Suprapubic skin (tissue), 4 donors: ENCODE results near the gene TSPAN14. TPM values are rescaled to one million over a fixed set of nuclear protein-coding genes. Genes with fewer than 3 reads are reported as not detected.

Experiments used
- DNase-seq, 2 donors: peaks; one replicate each; pipeline ENCODE4 v3.0.0-alpha.2; 2019; ENCODE audit warnings: low spot score in 2 of 2
- H3K27ac ChIP-seq: fragments of 200-600 bp; sonication (generic); one replicate; pipeline ENCODE4 v1.5.1; 2019
- H3K27me3 ChIP-seq: fragments of 200-600 bp; sonication (generic); one replicate; pipeline ENCODE4 v1.5.1; 2019
- H3K36me3 ChIP-seq: fragments of 200-600 bp; sonication (generic); one replicate; pipeline ENCODE4 v1.5.1; 2019
- H3K4me1 ChIP-seq: fragments of 200-600 bp; sonication (generic); one replicate; pipeline ENCODE4 v1.5.1; 2019
- H3K4me3 ChIP-seq: fragments of 200-600 bp; sonication (generic); one replicate; pipeline ENCODE4 v1.5.1; 2019; ENCODE audit warnings: mild to moderate bottlenecking
- H3K9me3 ChIP-seq: fragments of 200-600 bp; sonication (generic); one replicate; pipeline ENCODE4 v1.5.1; 2019
- EP300 ChIP-seq: sonication (generic); formaldehyde crosslinking; IDR thresholded peaks from one replicate; pipeline ENCODE4 v1.6.1; 2017; ENCODE audit warnings: antibody characterized with exemption
- POLR2A ChIP-seq, 2 donors: fragments of 450-650 bp; IDR thresholded peaks; one replicate each; pipeline ENCODE4 v1.6.1; 2017; ENCODE audit warnings: antibody characterized with exemption in 2 of 2, mild to moderate bottlenecking in 2 of 2, moderate library complexity in 2 of 2
- POLR2AphosphoS5 ChIP-seq, 3 donors: sonication (generic); formaldehyde crosslinking; IDR thresholded peaks; one replicate each; pipeline ENCODE4 v1.6.1; 2017; ENCODE audit warnings: antibody characterized with exemption in 3 of 3
- WGBS: methylation state at CpG from one replicate; pipeline ENCODE4 v1.1.5; 2018; 5-methylcytosine and 5-hydroxymethylcytosine counted together
- total RNA-seq, 4 donors: library from RNA; depleted of rRNA; stranded (reverse); fragments of >200 nt; gene quantifications; one replicate each; pipeline ENCODE4 v1.1.0, GENCODE V29; 2016
- TF ChIP-seq, protein P1 (sequence below), 2 donors: fragments of 200-600 bp in 1 of 2; fragments of 450-650 bp in 1 of 2; sonication (generic) in 1 of 2; IDR thresholded peaks; one replicate each; pipeline ENCODE4 v1.5.1; 2016 to 2019; ENCODE audit warnings: antibody characterized with exemption in 2 of 2, mild to moderate bottlenecking in 1 of 2, moderate library complexity in 1 of 2

TSPAN14 gene
- total RNA-seq, 4 donors from 2014 or later, result 99.7 to 145 (median 122) TPM

DNA sequence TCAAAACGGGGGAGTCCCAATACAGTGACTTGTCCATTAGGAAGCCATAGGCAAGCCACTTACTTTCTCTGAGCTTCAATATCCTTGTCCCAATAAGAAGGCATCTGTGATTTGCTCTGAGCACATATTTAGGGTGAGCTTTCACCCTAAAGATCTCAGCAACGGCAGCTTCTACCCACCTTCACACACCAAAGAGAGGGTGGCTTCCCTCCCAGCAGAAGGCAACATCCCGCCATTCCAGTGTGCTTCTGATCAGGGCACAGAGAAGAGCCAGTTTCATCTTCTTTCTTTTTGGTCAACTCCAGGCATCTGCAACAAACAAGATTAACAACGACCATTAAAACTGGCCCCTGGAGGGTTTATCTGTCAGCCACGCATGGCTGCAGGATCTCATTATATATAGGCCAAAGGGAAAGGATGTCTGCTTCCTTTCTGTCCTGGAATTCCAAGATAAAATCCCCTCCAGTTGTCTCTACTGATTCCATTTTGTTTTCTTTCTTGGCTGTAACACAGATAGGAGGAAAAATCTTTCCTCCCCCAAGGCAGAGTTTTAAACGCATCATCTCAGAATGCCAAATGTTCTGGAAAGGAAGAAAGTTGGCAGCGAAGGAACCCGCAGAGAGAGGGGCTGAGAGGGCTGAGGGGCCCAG is 83.1 kb downstream of the TSPAN14 start:
- Histone ChIP-seq H3K4me1 (peaks cover 25% of the 10 kb centered on the region), H3K27ac (no peak overlapping the region), H3K4me3 (no peak overlapping the region), H3K36me3 (no peaks in the 10 kb centered on the region), H3K9me3 (no peaks in the 10 kb centered on the region), H3K27me3 (no peaks in the 10 kb centered on the region)
- peak in 1 of 2 donors; percentile 23 for DNase-seq
- 63% methylated on average over 8 of the region's 8 CpGs for WGBS
- TF ChIP-seq POLR2AphosphoS5 (IDR thresholded peaks at IDR 0.05), result no peak
- no peak for TF ChIP-seq EP300
- TF ChIP-seq, protein P1, sequence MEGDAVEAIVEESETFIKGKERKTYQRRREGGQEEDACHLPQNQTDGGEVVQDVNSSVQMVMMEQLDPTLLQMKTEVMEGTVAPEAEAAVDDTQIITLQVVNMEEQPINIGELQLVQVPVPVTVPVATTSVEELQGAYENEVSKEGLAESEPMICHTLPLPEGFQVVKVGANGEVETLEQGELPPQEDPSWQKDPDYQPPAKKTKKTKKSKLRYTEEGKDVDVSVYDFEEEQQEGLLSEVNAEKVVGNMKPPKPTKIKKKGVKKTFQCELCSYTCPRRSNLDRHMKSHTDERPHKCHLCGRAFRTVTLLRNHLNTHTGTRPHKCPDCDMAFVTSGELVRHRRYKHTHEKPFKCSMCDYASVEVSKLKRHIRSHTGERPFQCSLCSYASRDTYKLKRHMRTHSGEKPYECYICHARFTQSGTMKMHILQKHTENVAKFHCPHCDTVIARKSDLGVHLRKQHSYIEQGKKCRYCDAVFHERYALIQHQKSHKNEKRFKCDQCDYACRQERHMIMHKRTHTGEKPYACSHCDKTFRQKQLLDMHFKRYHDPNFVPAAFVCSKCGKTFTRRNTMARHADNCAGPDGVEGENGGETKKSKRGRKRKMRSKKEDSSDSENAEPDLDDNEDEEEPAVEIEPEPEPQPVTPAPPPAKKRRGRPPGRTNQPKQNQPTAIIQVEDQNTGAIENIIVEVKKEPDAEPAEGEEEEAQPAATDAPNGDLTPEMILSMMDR (IDR thresholded peaks at IDR 0.05), result no peak
- TF ChIP-seq POLR2A (IDR thresholded peaks at IDR 0.05), result no peak

DNA sequence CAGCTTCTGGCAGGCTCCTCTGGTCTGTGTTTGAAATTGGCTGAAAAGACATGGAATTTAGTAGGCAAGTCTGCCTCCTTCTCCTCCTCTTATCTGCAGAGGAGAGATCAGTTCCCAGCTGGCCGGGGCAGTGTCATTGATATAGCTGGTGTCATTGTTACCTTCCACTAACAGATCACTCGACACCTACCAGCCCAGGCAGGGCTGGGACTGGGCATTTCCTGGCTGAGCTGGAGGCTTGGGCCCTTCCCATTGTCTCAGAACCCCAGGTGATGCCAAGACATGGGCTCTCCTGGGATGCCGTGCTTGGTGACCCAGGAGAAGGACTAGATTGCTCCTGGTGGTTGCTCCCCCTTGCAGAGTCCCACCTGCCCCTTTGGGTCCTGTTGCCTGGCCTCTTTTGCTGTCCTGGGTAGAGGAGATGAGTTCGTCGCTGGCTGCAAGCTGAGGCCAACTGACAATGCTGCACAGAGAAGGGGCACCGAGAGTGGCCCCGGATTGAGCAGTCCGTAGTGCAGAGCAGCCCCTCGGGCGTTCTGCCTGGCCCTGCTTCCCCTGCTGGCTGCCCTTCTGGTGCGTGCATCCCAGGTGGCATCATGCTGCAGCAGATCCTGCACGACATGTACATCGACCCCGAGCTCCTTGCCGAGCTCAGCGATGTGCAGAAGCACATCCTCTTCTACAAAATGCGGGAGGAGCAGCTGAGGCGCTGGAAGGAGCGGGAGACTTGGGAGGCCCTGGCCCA is 83.8 kb downstream of the TSPAN14 start, which contains the start of gene SH2D4B:
SH2D4B (plus strand) TSS at position 167 of the 745 bp plus-strand sequence; CDS start at position 597, 430 bp downstream.
- Histone ChIP-seq H3K4me3 (no peak within 1 kb of the TSS), H3K36me3 (no peaks in the 10 kb centered on the region), H3K9me3 (no peaks in the 10 kb centered on the region), H3K4me1 (peaks cover 25% of the 10 kb centered on the region), H3K27ac (no peak within 1 kb of the TSS), H3K27me3 (no peaks in the 10 kb centered on the region)
- peak in 1 of 2 donors; percentile 75 for DNase-seq
- 95% methylated on average over 16 of the region's 19 CpGs for WGBS
- TF ChIP-seq, protein P1 (IDR thresholded peaks at IDR 0.05), result no peak
- TF ChIP-seq EP300, result no peak
- TF ChIP-seq POLR2A (IDR thresholded peaks at IDR 0.05), result no peak
- no peak for TF ChIP-seq POLR2AphosphoS5 (IDR thresholded peaks at IDR 0.05)

DNA sequence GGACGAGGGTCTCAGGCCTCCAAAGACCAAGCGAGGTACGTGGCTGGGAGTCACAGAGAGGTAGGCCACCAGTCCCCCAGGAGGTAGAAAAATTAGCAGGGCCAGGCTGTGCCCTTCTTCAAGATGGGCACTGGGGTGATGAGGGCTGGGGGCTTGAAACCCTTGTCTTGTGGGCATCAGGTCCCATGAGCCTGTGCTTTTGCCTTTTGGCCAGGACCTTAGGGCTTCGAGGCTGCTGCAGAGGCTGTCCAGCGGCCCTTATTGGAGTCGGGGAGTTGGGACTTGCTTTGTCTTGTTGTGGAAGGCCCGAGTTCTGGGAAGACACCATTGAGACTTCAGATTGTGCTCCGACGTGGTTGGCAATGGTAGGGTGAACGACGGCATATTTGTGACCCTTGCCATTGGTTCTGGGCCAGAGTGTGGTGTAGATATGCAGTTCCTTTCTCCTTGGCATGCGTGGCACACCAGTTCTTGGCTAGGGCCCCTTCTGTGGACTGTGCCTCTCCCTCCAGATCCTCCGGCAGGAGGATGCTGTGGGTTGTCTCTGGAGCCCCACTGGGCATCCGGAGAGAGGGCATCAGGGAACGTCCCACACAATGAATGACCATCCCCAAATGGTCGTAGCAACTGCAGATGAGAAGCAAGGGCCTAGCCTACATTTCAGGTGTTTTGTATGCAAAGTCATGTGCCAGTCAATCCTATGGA is 84.5 kb downstream of the TSPAN14 start:
- DNase-seq, result peak in 1 of 2 donors; percentile 67
- H3K36me3 ChIP-seq, result no peaks in the 10 kb centered on the region
- H3K4me1 ChIP-seq, result peaks cover 25% of the 10 kb centered on the region
- no peak overlapping the region for H3K4me3 ChIP-seq
- H3K27me3 ChIP-seq, result no peaks in the 10 kb centered on the region
- TF ChIP-seq POLR2AphosphoS5 (IDR thresholded peaks at IDR 0.05) (no peak), EP300 (no peak), POLR2A (IDR thresholded peaks at IDR 0.05) (no peak)
- TF ChIP-seq, protein P1 (IDR thresholded peaks at IDR 0.05), result no peak
- no peaks in the 10 kb centered on the region for H3K9me3 ChIP-seq
- 89% methylated on average over 15 of the region's 16 CpGs for WGBS
- H3K27ac ChIP-seq, result no peak overlapping the region

DNA sequence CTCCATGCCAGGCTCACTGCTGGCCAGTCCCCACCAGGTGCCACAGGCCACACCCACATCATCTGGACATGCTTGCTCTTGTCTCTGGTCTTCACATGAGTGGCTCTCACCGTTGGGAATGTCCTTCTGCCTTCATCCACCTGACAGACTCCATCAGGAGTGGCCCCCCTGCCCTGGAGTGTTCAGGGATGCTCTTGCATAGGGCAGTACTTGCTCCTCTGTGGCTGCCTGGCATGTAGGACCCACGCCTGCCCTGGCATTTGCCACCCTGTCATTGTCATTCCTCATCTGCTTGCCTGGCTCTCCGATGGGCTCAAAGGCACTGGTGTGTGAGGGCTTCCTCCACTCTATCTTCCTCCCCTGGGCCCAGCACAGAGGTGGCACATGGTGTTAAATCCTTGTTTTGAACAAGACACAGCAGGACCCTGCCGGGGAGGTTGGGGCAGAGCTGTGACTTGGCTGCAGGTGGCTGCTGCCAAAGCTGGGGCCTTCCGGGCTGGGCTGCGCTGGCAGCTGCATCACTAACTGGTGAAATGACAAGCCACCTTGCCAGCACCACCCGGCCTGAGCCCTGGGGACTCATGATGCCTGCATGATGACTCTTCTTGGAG is 85.4 kb downstream of the TSPAN14 start:
- H3K36me3 ChIP-seq, result no peaks in the 10 kb centered on the region
- no peak overlapping the region for H3K4me3 ChIP-seq
- no peak for TF ChIP-seq EP300
- TF ChIP-seq POLR2AphosphoS5 (IDR thresholded peaks at IDR 0.05), result no peak
- no peak for TF ChIP-seq POLR2A (IDR thresholded peaks at IDR 0.05)
- TF ChIP-seq, protein P1 (IDR thresholded peaks at IDR 0.05), result no peak
- peak in 1 of 2 donors; percentile 76 for DNase-seq
- peaks cover 25% of the 10 kb centered on the region for H3K4me1 ChIP-seq
- no peaks in the 10 kb centered on the region for H3K9me3 ChIP-seq
- 38% methylated on average over 4 of the region's 7 CpGs for WGBS
- no peaks in the 10 kb centered on the region for H3K27me3 ChIP-seq
- no peak overlapping the region for H3K27ac ChIP-seq
